CD4-positive, alpha-beta T cell (primary cell): ENCODE results near the gene KLHDC3. TPM values are rescaled to one million over a fixed set of nuclear protein-coding genes. Genes with fewer than 3 reads are reported as not detected.

ENCODE experiments used
- ATAC-seq: fragments of 200-7000 bp; cut with Tn5 transposase; one replicate; pipeline ENCODE4 v1.10.0; 2022; ENCODE audit warnings: mild to moderate bottlenecking; ENCODE audit not compliant: poor library complexity
- CTCF ChIA-PET: fragments of 350-600 bp; sonication (Branson Sonifier 250); formaldehyde crosslinking; loops from one replicate; lab custom pipeline; 2021; ENCODE audit warnings: antibody characterized with exemption, inconsistent platforms; lab: Charles Lee
- POLR2A ChIA-PET: fragments of 350-600 bp; sonication (Branson Sonifier 250); formaldehyde crosslinking; loops from one replicate; lab custom pipeline; 2021; ENCODE audit warnings: antibody characterized with exemption, inconsistent platforms; lab: Charles Lee
- DNase-seq, 14 experiments: peaks; one replicate each; pipeline ENCODE4 v3.0.0-alpha.2; 2013 to 2020; ENCODE audit warnings: mixed read lengths in 2 of 14
- H3K27ac ChIP-seq, 2 donors: one replicate each; pipeline versions ENCODE4 v1.5.1 to v1.7.0; 2013; ENCODE audit warnings: low read length in 2 of 2, low read depth in 1 of 2, mild to moderate bottlenecking in 1 of 2
- H3K27me3 ChIP-seq, 2 experiments: 1 replicate in 1 of 2; 2 replicates in 1 of 2; pipeline versions ENCODE4 v1.6.1 to v1.7.0; 2013; ENCODE audit warnings: low read length in 2 of 2, control low read depth in 1 of 2, mild to moderate bottlenecking in 1 of 2, moderate library complexity in 1 of 2; ENCODE audit not compliant: insufficient read depth in 2 of 2, control insufficient read depth in 1 of 2
- H3K36me3 ChIP-seq: one replicate; pipeline ENCODE4 v1.6.1; 2013; ENCODE audit warnings: low read length, control low read depth; ENCODE audit not compliant: insufficient read depth
- H3K4me1 ChIP-seq: one replicate; pipeline ENCODE4 v1.6.1; 2013; ENCODE audit warnings: low read length, control low read depth; ENCODE audit not compliant: insufficient read depth
- H3K4me3 ChIP-seq: one replicate; pipeline ENCODE4 v1.5.1; 2013; ENCODE audit warnings: mild to moderate bottlenecking, low read length, moderate library complexity
- H3K9me3 ChIP-seq, 2 experiments: 1 replicate in 1 of 2; 2 replicates in 1 of 2; pipeline versions ENCODE4 v1.6.1 to v1.7.0; 2013; ENCODE audit warnings: low read length in 2 of 2, mild to moderate bottlenecking in 2 of 2, control low read depth in 1 of 2, moderate library complexity in 1 of 2; ENCODE audit not compliant: control insufficient read depth in 1 of 2, insufficient read depth in 1 of 2
- H3K27ac Mint-ChIP-seq: one replicate; pipeline ENCODE4 v1.8.0; 2020; ENCODE audit warnings: mixed read lengths
- H3K27me3 Mint-ChIP-seq: one replicate; pipeline ENCODE4 v1.8.0; 2021; ENCODE audit warnings: mixed read lengths
- H3K36me3 Mint-ChIP-seq: one replicate; pipeline ENCODE4 v1.8.0; 2021; ENCODE audit warnings: low read depth, mixed read lengths
- H3K4me1 Mint-ChIP-seq: one replicate; pipeline ENCODE4 v1.8.0; 2021; ENCODE audit warnings: low read depth, mixed read lengths
- H3K4me3 Mint-ChIP-seq: one replicate; pipeline ENCODE4 v1.8.0; 2020; ENCODE audit warnings: mild to moderate bottlenecking, mixed read lengths
- H3K9me3 Mint-ChIP-seq: one replicate; pipeline ENCODE4 v1.8.0; 2020; ENCODE audit warnings: mixed read lengths
- intact Hi-C, 2 experiments: fragments of 100-400 bp; cut with DNase I in 1 of 2; cut with micrococcal nuclease in 1 of 2; formaldehyde crosslinking; loops; one replicate each; pipeline versions ENCODE4 v1.15.1 to v1.9.0; 2023 to 2025; cut with DNase I, micrococcal nuclease
- total RNA-seq, 174 experiments: library from RNA in 2 of 174; stranded (reverse) in 2 of 174; gene quantifications; one replicate each; pipeline ENCODE4 v1.2.3 and lab custom pipeline; 2021 to 2026
- TF ChIP-seq, protein P1 (sequence below): fragments of 200-600 bp; IDR thresholded peaks from one replicate; pipeline ENCODE4 v1.8.0; 2022; ENCODE audit warnings: antibody characterized with exemption, mild to moderate bottlenecking

Gene KLHDC3
- total RNA-seq, 2 experiments from 2014 or later = 21.0 to 22.3 TPM

- peaks cover 41% of the 10 kb centered on the region for H3K36me3 ChIP-seq
- ChIA-PET POLR2A (interaction anchor here (1.2 to 3.9 kb wide), 3 partner anchors 33 to 87 kb away, joined by 5 to 37 read pairs (median 6); partner anchors contain the start of genes CNPY3, CUL7 and PPP2R5D), CTCF (interaction anchor here (0.6 kb wide), 1 partner anchor 127 kb away, joined by 3 read pairs; no protein-coding TSS in a partner anchor)
- H3K4me3 ChIP-seq = no peak overlapping the region
- Mint-ChIP-seq H3K27ac (peak overlapping the region; percentile 53), H3K4me3 (peak overlapping the region; percentile 86), H3K9me3 (no peaks in the 10 kb centered on the region), H3K27me3 (no peaks in the 10 kb centered on the region), H3K4me1 (peaks cover 66% of the 10 kb centered on the region), H3K36me3 (peaks cover 72% of the 10 kb centered on the region)
- H3K4me1 ChIP-seq = peaks cover 61% of the 10 kb centered on the region
- no peaks in the 10 kb centered on the region for H3K9me3 ChIP-seq
- no peak overlapping the region for H3K27ac ChIP-seq
- no peaks in the 10 kb centered on the region for H3K27me3 ChIP-seq
- no peak for ATAC-seq
- intact Hi-C loops = no loop called here
- DNase-seq = peak in 1 of 14 experiments; percentile 16
- TF ChIP-seq, protein P1, sequence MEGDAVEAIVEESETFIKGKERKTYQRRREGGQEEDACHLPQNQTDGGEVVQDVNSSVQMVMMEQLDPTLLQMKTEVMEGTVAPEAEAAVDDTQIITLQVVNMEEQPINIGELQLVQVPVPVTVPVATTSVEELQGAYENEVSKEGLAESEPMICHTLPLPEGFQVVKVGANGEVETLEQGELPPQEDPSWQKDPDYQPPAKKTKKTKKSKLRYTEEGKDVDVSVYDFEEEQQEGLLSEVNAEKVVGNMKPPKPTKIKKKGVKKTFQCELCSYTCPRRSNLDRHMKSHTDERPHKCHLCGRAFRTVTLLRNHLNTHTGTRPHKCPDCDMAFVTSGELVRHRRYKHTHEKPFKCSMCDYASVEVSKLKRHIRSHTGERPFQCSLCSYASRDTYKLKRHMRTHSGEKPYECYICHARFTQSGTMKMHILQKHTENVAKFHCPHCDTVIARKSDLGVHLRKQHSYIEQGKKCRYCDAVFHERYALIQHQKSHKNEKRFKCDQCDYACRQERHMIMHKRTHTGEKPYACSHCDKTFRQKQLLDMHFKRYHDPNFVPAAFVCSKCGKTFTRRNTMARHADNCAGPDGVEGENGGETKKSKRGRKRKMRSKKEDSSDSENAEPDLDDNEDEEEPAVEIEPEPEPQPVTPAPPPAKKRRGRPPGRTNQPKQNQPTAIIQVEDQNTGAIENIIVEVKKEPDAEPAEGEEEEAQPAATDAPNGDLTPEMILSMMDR = no peak
Measured at GRCh38 chr6:43016943-43017334, 2.9 kb downstream of the KLHDC3 start.

DNA sequence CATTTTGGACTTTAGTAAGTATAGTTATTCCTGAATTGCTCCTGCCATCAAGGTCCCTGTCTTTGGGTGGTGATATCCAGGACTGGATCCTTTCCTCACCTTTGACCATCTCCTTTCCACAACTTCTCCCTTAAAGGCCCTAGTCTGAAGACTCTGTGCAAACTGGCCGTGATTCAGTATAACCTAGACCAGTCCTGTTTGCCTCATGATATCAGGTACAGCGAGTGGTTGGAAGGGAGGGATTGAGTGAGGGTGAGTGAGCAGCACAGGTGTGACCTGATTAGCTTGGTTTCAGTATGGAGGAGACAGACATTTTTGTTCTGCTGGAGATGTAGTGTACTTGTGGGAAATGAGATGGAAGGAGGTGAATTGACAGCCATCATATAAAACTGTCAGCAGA is 5.1 kb downstream of the KLHDC3 start:
- Mint-ChIP-seq H3K4me1 (peaks cover 48% of the 10 kb centered on the region), H3K9me3 (no peaks in the 10 kb centered on the region), H3K27ac (peak overlapping the region; percentile 26), H3K27me3 (no peaks in the 10 kb centered on the region), H3K36me3 (peaks cover 56% of the 10 kb centered on the region), H3K4me3 (peak overlapping the region; percentile 86)
- H3K9me3 ChIP-seq = no peaks in the 10 kb centered on the region
- TF ChIP-seq, protein P1 = no peak
- no peaks in the 10 kb centered on the region for H3K27me3 ChIP-seq
- ATAC-seq (no peak), DNase-seq (no peak)
- CTCF ChIA-PET = no interaction called here
- H3K4me1 ChIP-seq = peaks cover 67% of the 10 kb centered on the region
- POLR2A ChIA-PET = interaction anchor here (3.4 to 3.5 kb wide), 2 partner anchors 34 to 40 kb away, joined by 23 to 25 read pairs; partner anchors contain the start of genes CUL7 and PEX6
- peaks cover 40% of the 10 kb centered on the region for H3K36me3 ChIP-seq
- no peak overlapping the region for H3K27ac ChIP-seq
- H3K4me3 ChIP-seq = no peak overlapping the region
- intact Hi-C loops = no loop called here

GRCh38 chr6:43020052-43020705 is 6.1 kb downstream of the KLHDC3 start:
- Histone ChIP-seq H3K36me3 (peaks cover 48% of the 10 kb centered on the region), H3K27me3 (no peaks in the 10 kb centered on the region), H3K4me1 (peaks cover 65% of the 10 kb centered on the region), H3K27ac (peak overlapping the region in 1 of 2 donors; percentile 62), H3K4me3 (no peak overlapping the region), H3K9me3 (no peaks in the 10 kb centered on the region)
- no peak for ATAC-seq
- peaks cover 46% of the 10 kb centered on the region for H3K4me1 Mint-ChIP-seq
- peak overlapping the region; percentile 26 for H3K27ac Mint-ChIP-seq
- CTCF ChIA-PET = interaction anchor here (1.6 kb wide), 1 partner anchor 119 kb away, joined by 3 read pairs; no protein-coding TSS in a partner anchor
- TF ChIP-seq, protein P1 = no peak
- no peaks in the 10 kb centered on the region for H3K9me3 Mint-ChIP-seq
- peak overlapping the region; percentile 86 for H3K4me3 Mint-ChIP-seq
- no peak for DNase-seq
- H3K27me3 Mint-ChIP-seq = no peaks in the 10 kb centered on the region
- peaks cover 60% of the 10 kb centered on the region for H3K36me3 Mint-ChIP-seq
- POLR2A ChIA-PET = interaction anchor here (1.0 to 3.5 kb wide), 6 partner anchors 33 to 154 kb away, joined by 3 to 25 read pairs (median 20); partner anchors contain the start of genes CNPY3, CUL7, KLC4 and MRPL2
- intact Hi-C loops = no loop called here
